ENCODE data around the gene CHL1.

GRCh38 chr3:312160-312733, 115.7 kb downstream of the CHL1 start:
- no peak for TF ChIP-seq CTCF (conservative IDR thresholded peaks at IDR 0.05)
- TF ChIP-seq EZH2 (IDR thresholded peaks at IDR 0.05; ENCODE audit: low read depth) = no peak
